T-helper 1 cell (primary cell): ENCODE data around the gene CSK.

Source experiments
- DNase-seq, 5 donors: peaks; one replicate each; pipeline ENCODE4 v3.0.0-alpha.2; 2012 to 2020

CSK gene

GRCh38 chr15:74802862-74803447 lies 21.1 kb downstream of the CSK start:
- DNase-seq, result no peak

- DNase-seq, result no peak
Measured at GRCh38 chr15:74804935-74805334, 23.1 kb downstream of the CSK start.

GRCh38 chr15:74807282-74807681 lies 25.4 kb downstream of the CSK start:
- no peak for DNase-seq

- no peak for DNase-seq
Measured at GRCh38 chr15:74808078-74808839, 26.4 kb downstream of the CSK start.

- no peak for DNase-seq
Measured at GRCh38 chr15:74808840-74809229, 27.0 kb downstream of the CSK start.

- DNase-seq, result no peak
Measured at GRCh38 chr15:74809242-74809641, 27.4 kb downstream of the CSK start.

- no peak for DNase-seq
Measured at GRCh38 chr15:74809956-74810355, 28.1 kb downstream of the CSK start.

GRCh38 chr15:74812533-74812932 lies 30.7 kb downstream of the CSK start, which contains the start of gene LMAN1L:
Gene LMAN1L (plus strand): TSS chr15:74812835. CDS start chr15:74812855, 20 bp downstream.
- no peak for DNase-seq

- DNase-seq, result no peak
Measured at GRCh38 chr15:74815121-74815934, 33.4 kb downstream of the CSK start.

GRCh38 chr15:74815961-74816360 lies 34.1 kb downstream of the CSK start:
- DNase-seq, result no peak

GRCh38 chr15:74816624-74817369 lies 34.9 kb downstream of the CSK start:
- DNase-seq, result no peak

- no peak for DNase-seq
Measured at GRCh38 chr15:74817370-74817737, 35.5 kb downstream of the CSK start.

- no peak for DNase-seq
Measured at GRCh38 chr15:74820056-74820455, 38.2 kb downstream of the CSK start.

GRCh38 chr15:74821091-74821789 lies 39.4 kb downstream of the CSK start:
- no peak for DNase-seq

- no peak for DNase-seq
Measured at GRCh38 chr15:74821790-74822158, 39.9 kb downstream of the CSK start.

- DNase-seq, result no peak
Measured at GRCh38 chr15:74822233-74822632, 40.4 kb downstream of the CSK start.

GRCh38 chr15:74823324-74823723 lies 41.4 kb downstream of the CSK start:
- DNase-seq, result no peak

- no peak for DNase-seq
Measured at GRCh38 chr15:74824976-74825375, 43.1 kb downstream of the CSK start.

- no peak for DNase-seq
Measured at GRCh38 chr15:74825866-74826265, 44.0 kb downstream of the CSK start.

- peak in 2 of 5 donors; percentile 41 to 48 for DNase-seq
Measured at GRCh38 chr15:74826364-74826819, 44.5 kb downstream of the CSK start, which contains the start of gene CPLX3. Gene CPLX3 (plus strand): TSS chr15:74826627. CDS start chr15:74826704, 77 bp downstream.

- DNase-seq, result no peak
Measured at GRCh38 chr15:74826921-74827320, 45.0 kb downstream of the CSK start.

GRCh38 chr15:74827614-74828013 lies 45.7 kb downstream of the CSK start:
- no peak for DNase-seq
